DOHH2 (cell line): Measurements from ENCODE around the gene RBMS2.

ENCODE experiments used
- EZH2phosphoT487 ChIP-seq: fragments of 200-600 bp; sonication (generic); IDR thresholded peaks from 2 replicates; pipeline ENCODE4 v1.6.1; 2017; ENCODE audit warnings: borderline replicate concordance, mild to moderate bottlenecking, antibody characterized with exemption, low read length, moderate library complexity, mixed read lengths
- TF ChIP-seq, protein P1 (sequence below): fragments of 200-600 bp; sonication (generic); IDR thresholded peaks from one replicate; pipeline ENCODE4 v1.5.1; 2014; ENCODE audit warnings: antibody characterized with exemption, mild to moderate bottlenecking, low read depth, low read length; ENCODE audit not compliant: poor library complexity, severe bottlenecking

DNA sequence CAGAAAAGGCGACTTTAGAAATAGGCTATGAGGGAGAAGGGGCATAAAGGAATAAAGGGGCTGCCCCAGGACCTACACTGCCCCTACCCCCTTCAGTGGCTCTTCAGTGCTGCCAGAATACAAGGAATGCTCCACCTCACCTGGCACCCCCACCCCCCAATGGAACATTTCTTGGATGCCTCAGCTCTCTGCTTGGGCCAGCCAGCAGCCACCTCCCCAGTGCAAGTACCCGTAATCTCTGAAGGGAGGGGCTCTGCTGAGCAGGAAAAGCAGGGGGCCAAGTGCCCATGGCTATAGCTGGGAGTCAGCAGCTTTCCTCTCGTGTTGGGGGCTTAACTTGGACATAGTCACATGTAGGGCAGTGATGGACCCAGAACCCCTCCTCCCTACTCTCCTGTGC is 75.2 kb downstream of the RBMS2 start:
- TF ChIP-seq, protein P1, sequence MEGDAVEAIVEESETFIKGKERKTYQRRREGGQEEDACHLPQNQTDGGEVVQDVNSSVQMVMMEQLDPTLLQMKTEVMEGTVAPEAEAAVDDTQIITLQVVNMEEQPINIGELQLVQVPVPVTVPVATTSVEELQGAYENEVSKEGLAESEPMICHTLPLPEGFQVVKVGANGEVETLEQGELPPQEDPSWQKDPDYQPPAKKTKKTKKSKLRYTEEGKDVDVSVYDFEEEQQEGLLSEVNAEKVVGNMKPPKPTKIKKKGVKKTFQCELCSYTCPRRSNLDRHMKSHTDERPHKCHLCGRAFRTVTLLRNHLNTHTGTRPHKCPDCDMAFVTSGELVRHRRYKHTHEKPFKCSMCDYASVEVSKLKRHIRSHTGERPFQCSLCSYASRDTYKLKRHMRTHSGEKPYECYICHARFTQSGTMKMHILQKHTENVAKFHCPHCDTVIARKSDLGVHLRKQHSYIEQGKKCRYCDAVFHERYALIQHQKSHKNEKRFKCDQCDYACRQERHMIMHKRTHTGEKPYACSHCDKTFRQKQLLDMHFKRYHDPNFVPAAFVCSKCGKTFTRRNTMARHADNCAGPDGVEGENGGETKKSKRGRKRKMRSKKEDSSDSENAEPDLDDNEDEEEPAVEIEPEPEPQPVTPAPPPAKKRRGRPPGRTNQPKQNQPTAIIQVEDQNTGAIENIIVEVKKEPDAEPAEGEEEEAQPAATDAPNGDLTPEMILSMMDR: no peak
- TF ChIP-seq EZH2phosphoT487: no peak
